PC-3 (cell line): ENCODE measurements around the gene PDK4. TPM values are rescaled to one million over a fixed set of nuclear protein-coding genes. Genes with fewer than 3 reads are reported as not detected.
"Not testable (repeated sequence)": the region's sequence is repeated elsewhere in the genome, so short reads cannot be mapped to it uniquely, and the experiment has no call there.

Experiments
- ATAC-seq: fragments of 200-7000 bp; cut with Tn5 transposase; 2 replicates; pipeline ENCODE4 v1.9.1; 2020; ENCODE audit warnings: mild to moderate bottlenecking, moderate library complexity
- BruUV-seq: library from RNA; stranded (reverse); fragments of 400-500 nt; replicated peaks from 2 replicates; lab custom pipeline; 2021; lab: Mats Ljungman, UMichigan
- CTCF ChIA-PET: fragments of 300-600 bp; sonication (Branson Sonifier 250); formaldehyde crosslinking; loops from one replicate; lab custom pipeline; 2022; ENCODE audit warnings: antibody characterized with exemption; lab: Charles Lee
- POLR2A ChIA-PET: fragments of 300-600 bp; sonication (Branson Sonifier 250); formaldehyde crosslinking; loops from one replicate; lab custom pipeline; 2022; ENCODE audit warnings: antibody characterized with exemption; ENCODE audit not compliant: unreplicated experiment; lab: Charles Lee
- DNase-seq: peaks from one replicate; pipeline ENCODE4 v3.0.0-alpha.2; 2015
- H2AFZ ChIP-seq: fragments of 300-600 bp; sonication (generic); 2 replicates; pipeline ENCODE4 v1.6.0; 2016; ENCODE audit warnings: antibody characterized with exemption, low read length
- H3F3A ChIP-seq: fragments of 300-600 bp; sonication (generic); one replicate; pipeline ENCODE4 v1.6.0; 2017; ENCODE audit warnings: antibody characterized with exemption, low read length, control low read depth, mild to moderate bottlenecking; ENCODE audit not compliant: unreplicated experiment
- H3K27ac ChIP-seq: fragments of 300-600 bp; sonication (generic); 2 replicates; pipeline ENCODE4 v1.5.1; 2016; ENCODE audit warnings: mild to moderate bottlenecking, low read length
- H3K27me3 ChIP-seq: fragments of 300-600 bp; sonication (generic); 2 replicates; pipeline ENCODE4 v1.6.1; 2016; ENCODE audit warnings: low read length, mixed read lengths
- H3K36me3 ChIP-seq: fragments of 300-600 bp; sonication (generic); 2 replicates; pipeline ENCODE4 v1.6.1; 2016; ENCODE audit warnings: low read depth, mixed run types, low read length, mixed read lengths
- H3K4me1 ChIP-seq: fragments of 300-600 bp; sonication (generic); 2 replicates; pipeline ENCODE4 v1.5.1; 2016; ENCODE audit warnings: low read length; ENCODE audit not compliant: insufficient read depth
- H3K4me2 ChIP-seq: fragments of 300-600 bp; sonication (generic); 2 replicates; pipeline ENCODE4 v1.6.0; 2016; ENCODE audit warnings: low read length
- H3K4me3 ChIP-seq: fragments of 300-600 bp; sonication (generic); 2 replicates; pipeline ENCODE4 v1.5.1; 2016; ENCODE audit warnings: mild to moderate bottlenecking, low read length, mixed read lengths
- H3K79me2 ChIP-seq: fragments of 300-600 bp; sonication (generic); 2 replicates; pipeline ENCODE4 v1.6.1; 2017; ENCODE audit warnings: low read length, mixed read lengths
- H3K9ac ChIP-seq: fragments of 300-600 bp; sonication (generic); 2 replicates; pipeline ENCODE4 v1.6.0; 2016; ENCODE audit warnings: mild to moderate bottlenecking, low read length
- H3K9me2 ChIP-seq: fragments of 300-600 bp; sonication (generic); replicated peaks from 2 replicates; pipeline ENCODE4 v1.6.1; 2016; ENCODE audit warnings: mixed run types, low read length, mixed read lengths
- H3K9me3 ChIP-seq: fragments of 300-600 bp; sonication (generic); 2 replicates; pipeline ENCODE4 v1.6.1; 2016; ENCODE audit warnings: low read length, mixed read lengths
- H4K20me1 ChIP-seq: fragments of 300-600 bp; sonication (generic); 2 replicates; pipeline ENCODE4 v1.6.1; 2016; ENCODE audit warnings: low read length, mixed read lengths
- CTCF ChIP-seq: fragments of 300-600 bp; sonication (generic); conservative IDR thresholded peaks from 2 replicates; pipeline ENCODE4 v1.5.1; 2017; ENCODE audit warnings: antibody characterized with exemption, low read depth, mild to moderate bottlenecking, low read length
- EZH2 ChIP-seq: fragments of 300-600 bp; sonication (generic); IDR thresholded peaks from one replicate; pipeline ENCODE4 v1.6.1; 2017; ENCODE audit warnings: antibody characterized with exemption, mild to moderate bottlenecking, low read length; ENCODE audit not compliant: unreplicated experiment
- EZH2phosphoT487 ChIP-seq: fragments of 300-600 bp; sonication (generic); IDR thresholded peaks from 2 replicates; pipeline ENCODE4 v1.6.1; 2018; ENCODE audit warnings: mild to moderate bottlenecking, antibody characterized with exemption, low read length, borderline replicate concordance
- intact Hi-C: fragments of 100-400 bp; cut with micrococcal nuclease; formaldehyde crosslinking; loops from 2 replicates; pipeline ENCODE4 v1.9.0; 2023
- total RNA-seq: library from RNA; depleted of rRNA; stranded (reverse); fragments of >200 nt; gene quantifications from 2 replicates; pipeline ENCODE4 v1.2.3, GENCODE V29; 2014

Gene PDK4
- total RNA-seq, 1 experiment from 2014 or later, result 3.2 TPM

GRCh38 chr7:95604397-95604796 is 8.1 kb upstream of the PDK4 start:
- BruUV-seq, ATAC-seq, CTCF ChIA-PET, H3K79me2 ChIP-seq, H3K4me2 ChIP-seq, H2AFZ ChIP-seq, H3K9me3 ChIP-seq, H3K27me3 ChIP-seq, H3K27ac ChIP-seq, H3F3A ChIP-seq, H4K20me1 ChIP-seq, H3K9ac ChIP-seq, H3K4me3 ChIP-seq, H3K36me3 ChIP-seq, POLR2A ChIA-PET, DNase-seq, H3K9me2 ChIP-seq, intact Hi-C loops: not testable (repeated sequence)
- peaks cover 18% of the 10 kb centered on the region for H3K4me1 ChIP-seq

- TF ChIP-seq EZH2 (no peak), CTCF (no peak), EZH2phosphoT487 (no peak)
- H3K9me3 ChIP-seq, result no peaks in the 10 kb centered on the region
- H3K79me2 ChIP-seq, result no peaks in the 10 kb centered on the region
- intact Hi-C loops, result no loop called here
- no TSS peak for BruUV-seq
- H3K4me1 ChIP-seq, result no peaks in the 10 kb centered on the region
- H3K4me3 ChIP-seq, result no peak overlapping the region
- POLR2A ChIA-PET, result no interaction called here
- ATAC-seq, result no peak
- DNase-seq, result no peak
- no peaks in the 10 kb centered on the region for H4K20me1 ChIP-seq
- no peak overlapping the region for H3K27ac ChIP-seq
- no peaks in the 10 kb centered on the region for H3K36me3 ChIP-seq
- no peaks in the 10 kb centered on the region for H3K9me2 ChIP-seq
- CTCF ChIA-PET, result no interaction called here
- no peak overlapping the region for H3K9ac ChIP-seq
- no peaks in the 10 kb centered on the region for H3F3A ChIP-seq
- H3K4me2 ChIP-seq, result no peak overlapping the region
- H3K27me3 ChIP-seq, result no peaks in the 10 kb centered on the region
- H2AFZ ChIP-seq, result no peak overlapping the region
Observed at GRCh38 chr7:95602421-95602820, 6.1 kb upstream of the PDK4 start.

GRCh38 chr7:95601316-95601715 is 5.0 kb upstream of the PDK4 start:
- Histone ChIP-seq H3K27ac (no peak overlapping the region), H3K27me3 (no peaks in the 10 kb centered on the region), H3K9me3 (no peaks in the 10 kb centered on the region), H3K4me2 (no peak overlapping the region), H3K4me3 (no peak overlapping the region), H3K9me2 (no peaks in the 10 kb centered on the region), H3K4me1 (0 out of 2 replicates have a peak, but pooled peaks cover 3% of the 10 kb centered on the region), H3K79me2 (no peaks in the 10 kb centered on the region), H3K9ac (no peak overlapping the region), H3F3A (no peaks in the 10 kb centered on the region), H2AFZ (no peak overlapping the region), H4K20me1 (no peaks in the 10 kb centered on the region), H3K36me3 (no peaks in the 10 kb centered on the region)
- no TSS peak for BruUV-seq
- POLR2A ChIA-PET, result no interaction called here
- intact Hi-C loops, result no loop called here
- CTCF ChIA-PET, result no interaction called here
- no peak for DNase-seq
- ATAC-seq, result no peak
- TF ChIP-seq EZH2, result no peak
- no peak for TF ChIP-seq EZH2phosphoT487
- TF ChIP-seq CTCF, result no peak
